GM19025 (cell line): ENCODE data around the gene ESYT1.
A peak's percentile ranks its signal among the peaks of the same experiment; 100 is the strongest.
"Not testable (repeated sequence)": the region's sequence is repeated elsewhere in the genome, so short reads cannot be mapped to it uniquely, and the experiment has no call there.

Experiments used
- ATAC-seq: cut with Tn5 transposase; IDR thresholded peaks from one replicate; pipeline ENCODE4 v1.9.1; 2021; ENCODE audit warnings: mild to moderate bottlenecking, low read depth, moderate library complexity; ENCODE audit not compliant: unreplicated experiment

Gene ESYT1

GRCh38 chr12:56155256-56155845 is 27.3 kb downstream of the ESYT1 start:
- ATAC-seq = no peak

DNA sequence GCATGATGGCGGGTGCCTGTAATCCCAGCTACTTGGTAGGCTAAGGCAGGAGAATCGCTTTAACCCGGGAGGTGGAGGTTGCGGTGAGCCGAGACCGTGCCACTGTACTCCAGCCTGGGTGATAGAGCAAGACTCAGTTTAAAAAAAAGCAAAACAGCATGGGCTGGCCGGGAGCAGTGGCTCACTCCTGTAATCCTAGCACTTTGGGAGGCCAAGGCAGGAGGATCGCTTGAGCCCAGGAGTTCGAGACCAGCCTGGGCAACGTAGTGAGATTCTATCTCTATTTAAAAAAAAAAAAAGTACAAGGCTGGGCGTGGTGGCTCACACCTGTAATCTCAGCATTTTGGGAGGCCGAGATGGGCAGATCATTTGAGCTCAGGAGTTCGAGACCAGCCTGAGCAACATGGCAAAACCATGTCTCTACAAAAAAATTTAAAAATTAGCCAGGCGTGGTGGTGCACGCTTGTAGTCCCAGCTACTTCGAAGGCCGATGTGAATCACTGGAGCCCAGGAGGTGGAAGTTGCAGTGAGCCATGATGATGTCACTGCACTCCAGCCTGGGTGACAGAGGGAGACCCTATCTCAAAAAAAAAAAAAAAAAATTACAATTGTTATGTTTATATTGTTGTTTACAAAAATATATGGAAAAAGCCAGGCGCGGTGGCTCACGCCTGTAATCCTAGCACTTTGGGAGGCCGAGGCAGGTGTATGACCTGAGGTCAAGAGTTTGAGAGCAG is 28.6 kb downstream of the ESYT1 start:
- ATAC-seq = not testable (repeated sequence)

GRCh38 chr12:56157201-56158028 is 29.3 kb downstream of the ESYT1 start:
- ATAC-seq = peak; percentile 25

DNA sequence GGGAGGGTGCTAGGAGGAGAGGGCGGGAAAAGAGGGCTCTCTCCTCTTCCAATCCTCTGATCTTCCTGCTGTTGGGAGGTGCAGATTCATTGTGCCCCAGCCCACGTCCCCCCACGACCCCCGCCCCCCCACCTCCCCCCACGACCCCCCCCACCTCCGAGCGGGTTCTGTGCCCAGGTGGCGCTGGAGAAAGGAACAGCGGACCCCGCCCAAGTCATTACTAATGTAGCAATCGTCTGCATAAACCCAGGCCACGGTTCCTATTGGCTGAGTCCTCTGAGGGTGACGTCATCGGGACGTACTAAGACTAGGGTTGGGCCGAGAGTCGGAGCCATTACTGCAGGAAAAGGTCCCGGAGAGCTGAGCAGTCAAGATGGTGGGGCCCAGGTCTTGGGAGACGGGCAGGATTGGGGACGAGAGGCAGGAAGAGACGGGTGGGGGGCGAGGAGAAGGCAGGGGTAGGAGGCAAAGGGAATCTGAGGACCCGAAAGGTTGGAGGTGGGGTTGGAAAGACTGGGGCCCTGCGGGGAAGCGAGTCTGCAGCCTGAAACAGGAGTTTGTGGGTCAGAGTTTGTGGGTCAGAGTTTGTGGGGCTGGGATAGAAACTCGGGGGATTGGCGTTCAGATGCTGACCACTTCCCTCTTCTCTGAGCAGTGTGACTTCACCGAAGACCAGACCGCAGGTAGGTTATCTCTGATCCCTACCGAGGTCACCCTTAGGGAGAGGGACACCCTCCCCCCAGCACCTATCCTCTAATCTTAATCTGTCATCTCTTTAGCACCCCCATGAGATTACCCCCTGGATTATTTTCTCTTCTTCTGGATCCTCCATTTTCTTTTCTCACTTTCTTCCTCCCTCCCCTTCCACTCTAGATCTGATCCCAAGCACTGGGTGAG is 30.2 kb downstream of the ESYT1 start, which contains the start of gene MYL6:
TSS of gene MYL6 (plus strand) at position 331 of the 897 bp plus-strand sequence. CDS start at position 374, 43 bp downstream.
- ATAC-seq = peak; percentile 82

DNA sequence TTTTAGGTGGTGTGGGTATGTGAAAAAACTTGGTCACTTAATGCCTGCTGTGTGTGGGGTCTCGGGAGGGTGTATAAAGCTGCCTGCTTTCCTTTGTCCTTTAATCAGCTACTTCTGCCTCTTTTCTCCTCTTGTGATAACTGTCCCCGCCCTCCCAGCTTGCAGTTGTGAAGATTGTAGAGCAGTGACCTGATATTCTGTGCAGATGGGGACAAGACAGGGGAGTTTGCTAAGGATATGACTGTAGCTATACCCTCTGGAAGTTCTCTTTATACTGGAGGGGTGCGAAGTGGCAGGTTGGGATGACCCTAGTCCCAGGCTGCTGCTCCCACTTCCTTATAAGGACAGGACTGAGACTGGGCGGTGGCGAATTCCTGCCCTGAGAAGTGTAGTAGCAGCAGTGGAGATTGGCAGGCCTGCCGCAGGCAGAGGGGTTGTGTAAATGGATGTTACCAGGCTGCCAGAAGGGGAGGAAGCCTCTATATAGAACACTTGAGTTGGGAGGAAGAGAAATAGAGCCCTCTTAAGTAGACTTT is 30.9 kb downstream of the ESYT1 start:
- ATAC-seq = no peak

- no peak for ATAC-seq
Measured at GRCh38 chr12:56159482-56160192, 31.6 kb downstream of the ESYT1 start.

DNA sequence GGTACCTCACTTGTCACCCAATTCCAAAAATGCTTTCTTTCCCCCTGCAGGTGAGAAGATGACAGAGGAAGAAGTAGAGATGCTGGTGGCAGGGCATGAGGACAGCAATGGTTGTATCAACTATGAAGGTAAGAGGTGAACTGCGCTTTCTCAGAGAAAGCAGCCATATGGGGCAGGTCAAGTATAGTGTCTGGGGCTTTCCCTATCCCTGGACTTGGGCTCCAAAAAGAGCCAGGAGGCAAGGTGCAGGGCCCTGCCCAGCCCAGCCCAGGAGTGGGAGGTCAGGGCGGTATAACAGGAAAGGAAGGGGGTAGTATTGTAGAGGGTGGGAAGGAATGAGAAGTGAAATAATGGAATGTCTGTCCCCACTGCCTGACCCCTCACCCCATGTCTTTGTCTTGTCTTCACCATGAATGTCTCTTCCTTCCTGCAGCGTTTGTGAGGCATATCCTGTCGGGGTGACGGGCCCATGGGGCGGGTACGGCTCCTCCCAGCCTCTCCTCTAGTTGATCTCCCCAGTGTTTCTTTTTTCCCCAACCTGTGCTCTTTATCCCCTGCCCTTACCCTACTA is 32.2 kb downstream of the ESYT1 start:
- no peak for ATAC-seq

GRCh38 chr12:56160894-56161689 is 33.0 kb downstream of the ESYT1 start:
- ATAC-seq = no peak

- ATAC-seq = no peak
Measured at GRCh38 chr12:56161690-56162351, 33.8 kb downstream of the ESYT1 start.

DNA sequence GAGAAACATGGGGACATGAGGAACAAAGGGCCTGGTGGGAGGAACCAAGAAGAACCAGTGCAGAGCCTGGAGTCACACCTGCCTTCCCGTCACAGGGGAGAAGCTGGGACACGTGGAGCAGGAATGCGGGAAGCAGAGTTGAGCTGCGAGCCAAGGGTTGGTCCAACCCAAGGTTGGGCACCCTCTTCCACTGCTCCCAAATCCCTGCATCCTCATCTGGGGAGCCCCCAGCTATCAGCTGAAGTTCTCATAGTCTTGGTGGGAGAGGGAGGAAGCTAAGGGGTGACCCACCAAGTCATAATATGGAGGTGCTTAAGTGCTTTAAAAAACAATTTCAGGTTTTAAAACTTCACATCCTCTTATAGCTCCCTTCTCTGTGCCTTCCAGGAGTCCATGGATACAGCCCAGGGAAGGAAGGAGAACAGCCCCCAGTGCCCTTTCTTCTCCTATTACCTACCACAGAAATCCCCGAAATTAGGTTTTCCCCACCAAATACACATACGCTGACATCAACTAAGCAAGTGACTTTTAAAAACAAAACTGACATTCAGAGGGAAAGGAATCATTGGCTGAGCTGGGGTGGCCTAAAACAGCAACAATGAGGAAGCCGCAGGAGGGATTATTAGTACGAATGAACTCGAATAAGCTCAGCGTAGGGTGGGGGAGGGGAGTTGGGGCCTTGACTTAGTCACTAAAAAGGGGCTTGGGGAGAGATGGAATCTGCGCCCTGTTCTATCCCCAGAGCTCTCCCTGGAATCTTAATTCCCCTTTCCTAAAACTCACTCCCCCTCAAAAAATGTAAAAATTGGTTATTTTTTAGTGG is 34.6 kb downstream of the ESYT1 start:
- no peak for ATAC-seq

DNA sequence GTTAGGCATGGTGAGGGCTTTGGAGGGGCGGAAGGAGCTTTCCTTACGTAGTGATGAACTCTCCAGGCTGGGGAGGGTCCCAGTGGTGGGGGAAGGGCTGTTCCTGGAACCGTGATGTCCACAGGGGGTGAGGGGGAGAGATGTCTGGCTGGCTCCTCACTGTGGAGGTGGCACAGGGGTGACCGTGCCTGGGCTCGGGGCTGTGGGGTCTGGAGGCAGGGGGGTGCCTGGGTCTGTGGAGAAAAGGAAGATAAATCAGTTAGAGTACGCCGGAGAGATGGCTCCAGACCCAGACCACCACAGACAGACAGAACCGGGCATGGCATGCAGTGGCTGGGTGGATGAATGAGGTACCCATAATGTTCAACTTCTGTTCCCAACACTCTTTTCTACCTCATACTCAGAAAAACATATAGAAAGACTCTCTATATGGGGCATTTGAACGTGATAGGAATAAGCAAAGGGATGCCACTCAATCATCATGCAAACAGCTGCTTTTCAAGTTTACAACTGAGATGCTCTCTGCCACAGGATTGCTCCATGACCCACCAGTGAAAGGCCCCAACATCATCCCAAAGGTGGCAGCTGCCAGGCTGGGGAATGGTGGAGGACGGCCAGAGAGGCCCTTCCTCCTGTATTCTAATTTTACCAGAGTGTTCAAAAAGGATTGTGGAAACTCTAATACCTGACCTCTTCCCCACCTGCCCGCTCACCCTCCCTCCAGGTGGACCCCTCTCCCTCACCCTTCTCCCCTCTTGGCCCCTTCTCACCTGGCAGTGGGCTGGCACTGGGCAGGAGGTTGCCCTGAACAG is 35.7 kb downstream of the ESYT1 start:
- ATAC-seq = no peak

DNA sequence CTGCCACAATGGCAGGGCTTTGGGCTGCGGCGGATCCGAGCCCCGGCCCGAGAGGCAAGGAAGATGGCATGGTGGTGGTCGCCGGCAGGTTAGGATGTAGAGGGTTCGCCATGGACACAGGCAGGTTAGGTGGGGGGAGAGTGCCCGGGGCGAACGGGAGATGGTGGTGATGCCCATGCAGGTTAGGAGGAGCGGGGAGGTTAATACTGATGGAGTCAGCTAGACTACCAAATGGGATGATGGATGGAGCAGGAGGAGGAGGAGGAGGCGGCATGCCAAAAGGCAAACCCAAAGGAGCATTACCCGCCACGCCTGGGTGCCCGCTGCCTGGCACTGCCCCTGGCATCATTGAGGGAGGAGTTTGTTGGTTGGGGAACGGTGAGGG is 36.3 kb downstream of the ESYT1 start:
- ATAC-seq = no peak

GRCh38 chr12:56165369-56165768 is 37.3 kb downstream of the ESYT1 start:
- ATAC-seq = no peak

- no peak for ATAC-seq
Measured at GRCh38 chr12:56169229-56169759, 41.2 kb downstream of the ESYT1 start.

DNA sequence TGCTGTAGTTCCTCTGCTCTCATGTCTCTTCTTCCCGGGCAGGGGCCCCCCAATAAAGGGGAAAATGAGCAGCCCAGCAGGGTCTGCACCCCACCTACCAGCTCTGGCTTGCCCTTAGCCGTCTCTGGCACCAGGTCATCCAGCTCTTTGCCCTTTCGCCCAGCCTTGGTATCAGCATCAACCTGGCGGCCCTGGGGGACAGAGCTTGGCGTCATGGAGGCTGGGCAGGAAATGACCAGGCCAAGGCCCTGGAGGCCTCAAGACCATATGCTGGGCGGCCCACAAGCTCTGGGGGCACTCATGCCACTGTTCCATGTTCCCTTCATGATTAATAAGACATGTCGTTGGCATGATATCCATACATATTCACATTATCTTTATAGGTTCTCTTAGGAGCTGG is 44.8 kb downstream of the ESYT1 start:
- ATAC-seq = no peak

GRCh38 chr12:56178347-56178746 is 50.3 kb downstream of the ESYT1 start:
- no peak for ATAC-seq
